GM12878 (cell line): ENCODE results near the gene HS3ST2. TPM values are rescaled to one million over a fixed set of nuclear protein-coding genes. Genes with fewer than 3 reads are reported as not detected.

ENCODE experiments used
- ATAC-seq: fragments of 200-7000 bp; cut with Tn5 transposase; 3 replicates; pipeline ENCODE4 v1.9.1; 2020; ENCODE audit warnings: mild to moderate bottlenecking, moderate library complexity
- BruUV-seq: library from RNA; stranded (reverse); fragments of 400-500 nt; replicated peaks from 2 replicates; lab custom pipeline; 2021; lab: Mats Ljungman, UMichigan
- CTCF ChIA-PET: fragments of 300-600 bp; sonication (Branson Sonifier 250); formaldehyde crosslinking; extraction: SDS; loops from one replicate; lab custom pipeline; 2021; ENCODE audit warnings: inconsistent platforms; lab: Yijun Ruan, JAX
- POLR2A ChIA-PET: fragments of 350-600 bp; formaldehyde crosslinking; extraction: SDS; loops from one replicate; lab custom pipeline; 2021; ENCODE audit warnings: inconsistent platforms; lab: Charles Lee
- RAD21 ChIA-PET: fragments of 300-600 bp; sonication (Branson Sonifier 250); formaldehyde crosslinking; loops from one replicate; lab custom pipeline; 2023; ENCODE audit warnings: antibody characterized with exemption; ENCODE audit not compliant: unreplicated experiment; lab: Charles Lee
- SMC1A ChIA-PET: fragments of 300-600 bp; sonication (Branson Sonifier 250); formaldehyde crosslinking; loops from one replicate; lab custom pipeline; 2023; ENCODE audit not compliant: unreplicated experiment, uncharacterized antibody; lab: Charles Lee
- DNase-seq: peaks from one replicate; pipeline ENCODE4 v3.0.0-alpha.2; 2011; ENCODE audit warnings: low read depth, low spot score
- FAIRE-seq: peaks from 3 replicates; lab custom pipeline; 2011; peaks lifted over from hg19 to GRCh38; lab: Jason Lieb, UNC
- H2AFZ ChIP-seq: 2 replicates; pipeline ENCODE4 v1.6.0; 2011; ENCODE audit warnings: low read depth, low read length, control low read depth; ENCODE audit not compliant: control insufficient read depth
- H3K27ac ChIP-seq: 2 replicates; pipeline ENCODE4 v1.5.1; 2011; ENCODE audit warnings: control low read depth; ENCODE audit not compliant: control insufficient read depth, insufficient read depth
- H3K27me3 ChIP-seq, 2 experiments: replicated peaks in 1 of 2; 2 replicates each; pipeline versions ENCODE4 v1.6.0 to v1.6.1; 2011; ENCODE audit warnings: low read length in 1 of 2; ENCODE audit not compliant: control insufficient read depth in 2 of 2, insufficient read depth in 2 of 2
- H3K36me3 ChIP-seq, 2 experiments: 2 replicates each; pipeline ENCODE4 v1.5.1; 2011; ENCODE audit warnings: low read length in 1 of 2; ENCODE audit not compliant: control insufficient read depth in 2 of 2, insufficient read depth in 2 of 2
- H3K4me1 ChIP-seq: 2 replicates; pipeline ENCODE4 v1.6.1; 2011; ENCODE audit warnings: mild to moderate bottlenecking, low read length, moderate library complexity, mixed read lengths; ENCODE audit not compliant: control insufficient read depth, insufficient read depth
- H3K4me2 ChIP-seq: 2 replicates; pipeline ENCODE4 v1.6.0; 2011; ENCODE audit warnings: control low read depth; ENCODE audit not compliant: control insufficient read depth, insufficient read depth
- H3K4me3 ChIP-seq: fragments of 200-600 bp; sonication (generic); 2 replicates; pipeline ENCODE4 v1.5.1; 2016
- H3K79me2 ChIP-seq: 2 replicates; pipeline ENCODE4 v1.6.0; 2011; ENCODE audit warnings: low read length; ENCODE audit not compliant: control insufficient read depth, insufficient read depth
- H3K9ac ChIP-seq: 2 replicates; pipeline ENCODE4 v1.8.0; 2011; ENCODE audit warnings: low read length, control low read depth, mixed read lengths; ENCODE audit not compliant: control insufficient read depth, insufficient read depth
- H3K9me3 ChIP-seq: replicated peaks from 3 replicates; pipeline ENCODE4 v1.5.1; 2011; ENCODE audit warnings: mild to moderate bottlenecking, low read length; ENCODE audit not compliant: control insufficient read depth, insufficient read depth
- H4K20me1 ChIP-seq: 2 replicates; pipeline ENCODE4 v1.6.0; 2011; ENCODE audit not compliant: control insufficient read depth, insufficient read depth
- BHLHE40 ChIP-seq, 2 experiments: fragments of 450-650 bp in 1 of 2; IDR thresholded peaks; 2 replicates each; pipeline ENCODE4 v1.6.1; 2011 to 2017; ENCODE audit warnings: low read depth in 2 of 2, borderline replicate concordance in 1 of 2, improper control_type of control experiment in 1 of 2, low read length in 1 of 2, mild to moderate bottlenecking in 1 of 2
- BRCA1 ChIP-seq: IDR thresholded peaks from 2 replicates; pipeline ENCODE4 v1.6.1; 2011; ENCODE audit warnings: low read depth, low read length, improper control_type of control experiment
- E2F4 ChIP-seq: IDR thresholded peaks from 2 replicates; pipeline ENCODE4 v1.6.1; 2012; ENCODE audit warnings: low read depth, low read length, improper control_type of control experiment
- EP300 ChIP-seq, 2 experiments: fragments of 150-350 bp in 1 of 2; IDR thresholded peaks; 2 replicates each; pipeline ENCODE4 v1.6.1; 2011 to 2012; ENCODE audit warnings: low read depth in 2 of 2, low read length in 2 of 2, borderline replicate concordance in 1 of 2, improper control_type of control experiment in 1 of 2, inconsistent platforms in 1 of 2; ENCODE audit not compliant: control insufficient read depth in 1 of 2
- FOXM1 ChIP-seq: IDR thresholded peaks from 2 replicates; pipeline ENCODE4 v1.6.1; 2012; ENCODE audit warnings: low read depth, mild to moderate bottlenecking, inconsistent platforms, low read length, moderate library complexity
- GATAD2B ChIP-seq: fragments of 450-650 bp; conservative IDR thresholded peaks from 2 replicates; pipeline ENCODE4 v1.6.1; 2017; ENCODE audit warnings: low read depth, mild to moderate bottlenecking, moderate library complexity
- IKZF1 ChIP-seq: fragments of 450-650 bp; conservative IDR thresholded peaks from 2 replicates; pipeline ENCODE4 v1.6.1; 2017; ENCODE audit warnings: antibody characterized with exemption, mild to moderate bottlenecking
- NR2F1 ChIP-seq: fragments of 450-650 bp; conservative IDR thresholded peaks from 2 replicates; pipeline ENCODE4 v1.6.1; 2017; ENCODE audit warnings: mild to moderate bottlenecking
- PKNOX1 ChIP-seq: fragments of 450-650 bp; IDR thresholded peaks from 2 replicates; pipeline ENCODE4 v1.6.1; 2016; ENCODE audit warnings: mild to moderate bottlenecking
- POLR2A ChIP-seq: IDR thresholded peaks from 2 replicates; pipeline ENCODE4 v1.6.1; 2011; ENCODE audit warnings: low read depth, mild to moderate bottlenecking, low read length
- RFX5 ChIP-seq: IDR thresholded peaks from 2 replicates; pipeline ENCODE4 v1.6.1; 2011; ENCODE audit warnings: low read depth, low read length, improper control_type of control experiment
- SUPT20H ChIP-seq: IDR thresholded peaks from 2 replicates; pipeline ENCODE4 v1.6.1; 2011; ENCODE audit warnings: low read depth, mild to moderate bottlenecking, low read length, moderate library complexity, borderline replicate concordance; ENCODE audit not compliant: control insufficient read depth
- WGBS: methylation state at CpG from one replicate; pipeline ENCODE4 v1.1.6; 2016; ENCODE audit warnings: low lambda C conversion rate; ENCODE audit not compliant: insufficient replicate concordance, insufficient coverage; ENCODE audit errors: missing lambda C conversion rate; 5-methylcytosine and 5-hydroxymethylcytosine counted together
- in situ Hi-C: fragments of 300-500 bp; cut with MboI; formaldehyde crosslinking; loops from 9 replicates; pipeline ENCODE4 v1.14.3; 2018; ENCODE audit warnings: mixed read lengths
- intact Hi-C: fragments of 100-400 bp; cut with micrococcal nuclease; formaldehyde crosslinking; loops from one replicate; pipeline ENCODE4 v1.14.2; 2022; ENCODE audit not compliant: unreplicated experiment
- polyA plus RNA-seq, 11 experiments: library from polyadenylated mRNA; depleted of rRNA in 4 of 11; unstranded in 6 of 11; stranded (reverse) in 5 of 11; fragments of >200 nt; fragmentation: Nextera tagmentation in 4 of 11; fragmentation: Illumina TruSeq in 1 of 11; extraction: Ambion mirVana in 4 of 11; extraction: Trizol in 1 of 11; gene quantifications; 1 replicate in 1 of 11; 2 replicates in 10 of 11; pipeline versions ENCODE4 v1.2.1 to v1.2.3, GENCODE V29; 2011 to 2016; ENCODE audit warnings: inconsistent platforms in 2 of 11, missing spikeins in 2 of 11, low read depth in 1 of 11
- total RNA-seq, 4 experiments: library from RNA; depleted of rRNA in 3 of 4; stranded (reverse); fragments of >200 nt in 3 of 4; fragmentation: Illumina TruSeq in 1 of 4; extraction: Trizol in 1 of 4; gene quantifications; 2 replicates each; pipeline versions ENCODE4 v1.2.1 to v1.2.3, GENCODE V29; 2013 to 2021
- TF ChIP-seq, protein P1 (sequence below): IDR thresholded peaks from 2 replicates; pipeline ENCODE4 v1.6.1; 2011; ENCODE audit warnings: mild to moderate bottlenecking, low read depth, low read length, moderate library complexity; ENCODE audit not compliant: insufficient replicate concordance

HS3ST2 gene
- total and polyA plus RNA-seq, 10 of the 15 experiments (the other 5 are each of a cell fraction or from before 2014, with no cell fraction given), result not detected

DNA sequence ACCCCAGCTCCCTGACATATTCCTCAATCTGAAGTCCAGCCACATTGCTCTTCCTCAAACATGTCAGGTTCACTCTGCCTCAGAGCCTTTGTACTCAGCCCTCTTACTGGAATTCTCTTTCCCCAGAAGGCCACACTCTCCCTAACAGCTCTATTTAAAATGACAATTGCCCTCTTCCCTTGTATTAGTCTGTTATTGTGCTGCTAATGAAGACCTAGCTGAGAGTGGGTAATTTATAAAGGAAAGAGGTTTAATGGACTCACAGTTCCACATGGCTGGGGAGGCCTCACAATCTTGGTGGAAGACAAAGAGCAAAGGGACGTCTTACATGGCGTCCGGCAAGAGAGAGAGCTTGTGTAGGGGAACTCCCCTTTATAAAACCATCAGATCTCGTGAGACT, 46.0 kb downstream of the HS3ST2 start:
- DNase-seq, result no peak
- no TSS peak for BruUV-seq
- TF ChIP-seq BHLHE40 (IDR thresholded peaks at IDR 0.05; ENCODE audit: borderline replicate concordance in 1 of 2, low read depth in 2 of 2, low read length in 1 of 2) (no peak), RFX5 (no peak), NR2F1 (no peak), FOXM1 (no peak), IKZF1 (no peak), EP300 (IDR thresholded peaks at IDR 0.05; ENCODE audit: borderline replicate concordance in 1 of 2, control insufficient read depth in 1 of 2, low read depth in 2 of 2, low read length in 2 of 2) (no peak), SUPT20H (no peak), POLR2A (no peak), BRCA1 (no peak), E2F4 (no peak), PKNOX1 (no peak), GATAD2B (no peak)
- TF ChIP-seq, protein P1, sequence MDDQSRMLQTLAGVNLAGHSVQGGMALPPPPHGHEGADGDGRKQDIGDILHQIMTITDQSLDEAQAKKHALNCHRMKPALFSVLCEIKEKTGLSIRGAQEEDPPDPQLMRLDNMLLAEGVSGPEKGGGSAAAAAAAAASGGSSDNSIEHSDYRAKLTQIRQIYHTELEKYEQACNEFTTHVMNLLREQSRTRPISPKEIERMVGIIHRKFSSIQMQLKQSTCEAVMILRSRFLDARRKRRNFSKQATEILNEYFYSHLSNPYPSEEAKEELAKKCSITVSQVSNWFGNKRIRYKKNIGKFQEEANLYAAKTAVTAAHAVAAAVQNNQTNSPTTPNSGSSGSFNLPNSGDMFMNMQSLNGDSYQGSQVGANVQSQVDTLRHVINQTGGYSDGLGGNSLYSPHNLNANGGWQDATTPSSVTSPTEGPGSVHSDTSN, result no peak
- TF ChIP-seq, all 136 proteins: peak for 0
- no peak overlapping the region for H3K27ac ChIP-seq
- ChIA-PET CTCF (interaction anchor here (0.7 kb wide), 1 partner anchor 9 kb away, joined by 3 read pairs; no protein-coding TSS in a partner anchor), RAD21 (no interaction called here), POLR2A (no interaction called here), SMC1A (interaction anchor here (1.0 to 1.2 kb wide), 2 partner anchors 9 to 203 kb away, joined by 3 read pairs; no protein-coding TSS in a partner anchor)
- H4K20me1 ChIP-seq, result no peaks in the 10 kb centered on the region
- 28% methylated on average over 4 of the region's 4 CpGs for WGBS
- intact Hi-C loops, result no loop called here
- no peaks in the 10 kb centered on the region for H3K9me3 ChIP-seq
- no peak for ATAC-seq
- no peaks in the 10 kb centered on the region; a peak in 1 of 4 replicates for H3K27me3 ChIP-seq
- in situ Hi-C loops, result no loop called here
- H2AFZ ChIP-seq, result no peak overlapping the region
- H3K79me2 ChIP-seq, result no peaks in the 10 kb centered on the region
- H3K4me1 ChIP-seq, result no peaks in the 10 kb centered on the region
- H3K9ac ChIP-seq, result no peak overlapping the region
- no peak overlapping the region for H3K4me3 ChIP-seq
- H3K36me3 ChIP-seq, result no peaks in the 10 kb centered on the region
- FAIRE-seq, result no peak
- no peak overlapping the region for H3K4me2 ChIP-seq
